ENCODE measurements around the gene FUBP3. TPM values are rescaled to one million over a fixed set of nuclear protein-coding genes. Genes with fewer than 3 reads are reported as not detected.

Gene FUBP3
- total and polyA plus RNA-seq, 2 experiments from 2014 or later = 42.5 to 74.8 TPM

- TF ChIP-seq ZNF462 (CRISPR knock-in tag; IDR thresholded peaks at IDR 0.05) (no peak), JUNB (IDR thresholded peaks at IDR 0.05; ENCODE audit: unreplicated experiment) (no peak)
Observed at GRCh38 chr9:130604295-130604694, 24.9 kb downstream of the FUBP3 start (continued).

GRCh38 chr9:130606887-130607600 lies 27.7 kb downstream of the FUBP3 start:
- no peak overlapping the region for H3K4me2 ChIP-seq
- H3K36me3 Mint-ChIP-seq (ENCODE audit: low read depth) = peaks cover 47% of the 10 kb centered on the region
- no peaks in the 10 kb centered on the region for H3K9me2 ChIP-seq (ENCODE audit: insufficient read depth)
- H3K27me3 Mint-ChIP-seq (ENCODE audit: insufficient read depth, low read depth, poor library complexity) = no peaks in the 10 kb centered on the region
- no peak for ATAC-seq
- peaks cover 11% of the 10 kb centered on the region; the same call in 1 of the 2 replicates for H3K36me3 ChIP-seq (ENCODE audit: insufficient read depth)
- H3K27me3 ChIP-seq (ENCODE audit: insufficient read depth) = no peaks in the 10 kb centered on the region
- H3K27ac ChIP-seq (ENCODE audit: low read depth) = no peak overlapping the region
- peaks cover 7% of the 10 kb centered on the region; the same call in 1 of the 2 replicates for H3K4me1 ChIP-seq (ENCODE audit: insufficient read depth)
- H3K4me3 ChIP-seq = no peak overlapping the region
- no peaks in the 10 kb centered on the region for H3F3A ChIP-seq (replicated peaks; ENCODE audit: low read depth)
- peaks cover 21% of the 10 kb centered on the region for H4K20me1 ChIP-seq (replicated peaks; ENCODE audit: insufficient read depth)
- no peak for DNase-seq (ENCODE audit: low spot score)
- no peak overlapping the region for H3K4me3 Mint-ChIP-seq
- no peaks in the 10 kb centered on the region for H3K9me3 Mint-ChIP-seq
- no peak overlapping the region for H3K27ac Mint-ChIP-seq
- H3K79me2 ChIP-seq (replicated peaks; ENCODE audit: insufficient read depth) = peaks cover 43% of the 10 kb centered on the region
- H3K4me1 Mint-ChIP-seq = peaks cover 16% of the 10 kb centered on the region
- TF ChIP-seq JUNB (IDR thresholded peaks at IDR 0.05; ENCODE audit: unreplicated experiment) (no peak), ZNF114 (CRISPR knock-in tag; IDR thresholded peaks at IDR 0.05) (no peak), EZH2 (IDR thresholded peaks at IDR 0.05; ENCODE audit: low read depth, unreplicated experiment) (no peak)
- H2AFZ ChIP-seq = no peak overlapping the region
